IMR-90 (cell line): Measurements from ENCODE around the gene PLXNC1. TPM values are rescaled to one million over a fixed set of nuclear protein-coding genes. Genes with fewer than 3 reads are reported as not detected.

Experiments
- ATAC-seq: fragments of 200-7000 bp; cut with Tn5 transposase; 2 replicates; pipeline ENCODE4 v1.9.1; 2020; ENCODE audit warnings: low read depth, mild to moderate bottlenecking, moderate library complexity
- BruUV-seq: library from RNA; stranded (reverse); fragments of 400-500 nt; replicated peaks from 2 replicates; lab custom pipeline; 2021; lab: Mats Ljungman, UMichigan
- CTCF ChIA-PET: fragments of 300-600 bp; formaldehyde crosslinking; extraction: SDS; loops from one replicate; lab custom pipeline; 2021; ENCODE audit warnings: antibody characterized with exemption; lab: Yijun Ruan, JAX
- POLR2A ChIA-PET: fragments of 300-600 bp; sonication (Branson Sonifier 250); formaldehyde crosslinking; loops from one replicate; lab custom pipeline; 2022; ENCODE audit warnings: antibody characterized with exemption; ENCODE audit not compliant: unreplicated experiment; lab: Charles Lee
- DNase-seq: peaks from one replicate; pipeline ENCODE4 v3.0.0; 2013
- H2AFZ ChIP-seq: replicated peaks from 2 replicates; pipeline ENCODE3; 2013; ENCODE audit warnings: low read length, mild to moderate bottlenecking; ENCODE audit not compliant: poor library complexity
- H2AK5ac ChIP-seq: 2 replicates; pipeline ENCODE4 v1.6.1; 2013; ENCODE audit warnings: low read depth, low read length, inconsistent platforms
- H2AK9ac ChIP-seq: replicated peaks from 2 replicates; pipeline ENCODE3; 2013; ENCODE audit warnings: mild to moderate bottlenecking, low read depth, low read length, moderate library complexity; ENCODE audit not compliant: poor library complexity
- H2BK120ac ChIP-seq: 2 replicates; pipeline ENCODE4 v1.6.1; 2013; ENCODE audit warnings: low read depth, low read length, inconsistent platforms
- H2BK15ac ChIP-seq: 3 replicates; pipeline ENCODE4 v1.6.1; 2013; ENCODE audit warnings: low read depth, low read length, inconsistent platforms
- H2BK20ac ChIP-seq: 2 replicates; pipeline ENCODE4 v1.6.1; 2013; ENCODE audit warnings: low read depth, mild to moderate bottlenecking, inconsistent platforms, low read length, moderate library complexity
- H2BK5ac ChIP-seq: 2 replicates; pipeline ENCODE4 v1.6.1; 2013; ENCODE audit warnings: mild to moderate bottlenecking, low read depth, low read length, inconsistent platforms; ENCODE audit not compliant: poor library complexity, severe bottlenecking
- H3K14ac ChIP-seq: replicated peaks from 2 replicates; pipeline ENCODE4 v1.6.1; 2013; ENCODE audit warnings: low read depth, low read length, inconsistent platforms
- H3K18ac ChIP-seq: 2 replicates; pipeline ENCODE4 v1.6.1; 2013; ENCODE audit warnings: low read depth, low read length, control low read depth
- H3K23ac ChIP-seq: 2 replicates; pipeline ENCODE4 v1.6.1; 2013; ENCODE audit warnings: low read depth, low read length, inconsistent platforms
- H3K27ac ChIP-seq: 2 replicates; pipeline ENCODE4 v1.5.1; 2013; ENCODE audit warnings: mild to moderate bottlenecking, control low read depth, low read length; ENCODE audit not compliant: insufficient read depth
- H3K27me3 ChIP-seq: 2 replicates; pipeline ENCODE4 v1.6.1; 2013; ENCODE audit warnings: low read length; ENCODE audit not compliant: control insufficient read depth, insufficient read depth
- H3K36me3 ChIP-seq: 2 replicates; pipeline ENCODE4 v1.6.1; 2013; ENCODE audit warnings: low read length, mixed read lengths; ENCODE audit not compliant: control insufficient read depth, insufficient read depth
- H3K4ac ChIP-seq: 2 replicates; pipeline ENCODE4 v1.6.1; 2013; ENCODE audit warnings: low read depth, low read length, inconsistent platforms
- H3K4me1 ChIP-seq: 2 replicates; pipeline ENCODE4 v1.6.1; 2013; ENCODE audit warnings: low read length, mixed read lengths; ENCODE audit not compliant: control insufficient read depth, insufficient read depth
- H3K4me2 ChIP-seq: 2 replicates; pipeline ENCODE4 v1.6.1; 2013; ENCODE audit warnings: low read depth, mild to moderate bottlenecking, control low read depth, low read length, moderate library complexity
- H3K4me3 ChIP-seq: 2 replicates; pipeline ENCODE4 v1.5.1; 2013; ENCODE audit warnings: low read depth, mild to moderate bottlenecking, control low read depth, low read length, moderate library complexity; ENCODE audit not compliant: insufficient read depth
- H3K56ac ChIP-seq: 2 replicates; pipeline ENCODE4 v1.6.1; 2013; ENCODE audit warnings: low read length, inconsistent platforms; ENCODE audit not compliant: insufficient read depth; ENCODE audit errors: extremely low read depth
- H3K79me1 ChIP-seq, 2 experiments: 2 replicates each; pipeline ENCODE4 v1.6.1; 2013; ENCODE audit warnings: low read length in 2 of 2, inconsistent platforms in 1 of 2, low read depth in 1 of 2
- H3K9ac ChIP-seq: 2 replicates; pipeline ENCODE4 v1.6.1; 2013; ENCODE audit warnings: low read depth, low read length, control low read depth
- H3K9me1 ChIP-seq: 2 replicates; pipeline ENCODE4 v1.6.1; 2013; ENCODE audit warnings: low read length, inconsistent platforms; ENCODE audit not compliant: insufficient read depth
- H3K9me3 ChIP-seq: 2 replicates; pipeline ENCODE4 v1.6.1; 2013; ENCODE audit warnings: low read length; ENCODE audit not compliant: control insufficient read depth, insufficient read depth
- H4K20me1 ChIP-seq: 2 replicates; pipeline ENCODE4 v1.6.1; 2013; ENCODE audit warnings: low read length, inconsistent platforms; ENCODE audit not compliant: insufficient read depth
- H4K5ac ChIP-seq: 2 replicates; pipeline ENCODE4 v1.6.1; 2013; ENCODE audit warnings: mild to moderate bottlenecking, low read depth, low read length, control low read depth
- H4K8ac ChIP-seq, 2 experiments: 2 replicates each; pipeline ENCODE4 v1.6.1; 2013; ENCODE audit warnings: low read depth in 2 of 2, low read length in 2 of 2, control low read depth in 1 of 2, inconsistent platforms in 1 of 2
- H4K91ac ChIP-seq: 2 replicates; pipeline ENCODE4 v1.6.1; 2013; ENCODE audit warnings: low read depth, low read length, inconsistent platforms; ENCODE audit not compliant: insufficient read depth
- CTCF ChIP-seq: conservative IDR thresholded peaks from 2 replicates; pipeline ENCODE4 v1.5.1; 2012; ENCODE audit warnings: mild to moderate bottlenecking, low read depth, low read length, improper control_type of control experiment
- MAFK ChIP-seq: IDR thresholded peaks from 2 replicates; pipeline ENCODE4 v1.6.1; 2012; ENCODE audit warnings: low read depth, low read length, improper control_type of control experiment
- MAZ ChIP-seq: IDR thresholded peaks from 2 replicates; pipeline ENCODE4 v1.6.1; 2012; ENCODE audit warnings: low read depth, mild to moderate bottlenecking, low read length, improper control_type of control experiment, moderate library complexity, borderline replicate concordance
- NFE2L2 ChIP-seq: fragments of 150-350 bp; IDR thresholded peaks from 2 replicates; pipeline ENCODE4 v1.6.1; 2016; ENCODE audit warnings: low read depth, mild to moderate bottlenecking, low read length
- POLR2A ChIP-seq: IDR thresholded peaks from 2 replicates; pipeline ENCODE4 v1.6.1; 2012; ENCODE audit warnings: mild to moderate bottlenecking, low read depth, low read length
- RAD21 ChIP-seq: IDR thresholded peaks from 2 replicates; pipeline ENCODE4 v1.6.1; 2012; ENCODE audit warnings: low read length, improper control_type of control experiment
- SMC3 ChIP-seq: fragments of 150-350 bp; IDR thresholded peaks from 2 replicates; pipeline ENCODE4 v1.6.1; 2016; ENCODE audit warnings: low read depth, mild to moderate bottlenecking, antibody characterized with exemption, low read length, moderate library complexity
- USF2 ChIP-seq: fragments of 150-350 bp; IDR thresholded peaks from 2 replicates; pipeline ENCODE4 v1.6.1; 2017; ENCODE audit warnings: mild to moderate bottlenecking, antibody characterized with exemption, low read length, low read depth
- WGBS, 2 experiments: methylation state at CpG; one replicate each; pipeline versions ENCODE4 v1.1.5 to v1.1.7; 2013; ENCODE audit warnings: missing lambda C conversion rate in 2 of 2; ENCODE audit not compliant: insufficient read length in 1 of 2; ENCODE audit errors: extremely low coverage in 2 of 2; 5-methylcytosine and 5-hydroxymethylcytosine counted together
- dilution Hi-C: fragments of 300-500 bp; cut with HindIII; formaldehyde crosslinking; loops from one replicate; pipeline ENCODE4 v1.14.3; 2018; ENCODE audit warnings: low sequenced_read_pairs; ENCODE audit not compliant: unreplicated experiment
- in situ Hi-C: fragments of 300-500 bp; cut with MboI; formaldehyde crosslinking; loops from 3 replicates; pipeline ENCODE4 v1.14.3; 2019; ENCODE audit warnings: low sequenced_read_pairs, inconsistent platforms, mixed read lengths
- intact Hi-C: fragments of 100-400 bp; cut with micrococcal nuclease; formaldehyde crosslinking; loops from 2 replicates; pipeline ENCODE4 v1.10.0; 2022
- polyA plus RNA-seq, 3 experiments: library from polyadenylated mRNA; depleted of rRNA; stranded (reverse); fragments of >200 nt; gene quantifications; 2 replicates each; pipeline ENCODE4 v1.2.3, GENCODE V29; 2012; ENCODE audit warnings: low replicate concordance in 1 of 3
- total RNA-seq: library from RNA; depleted of rRNA; stranded (reverse); fragments of >200 nt; gene quantifications from 2 replicates; pipeline ENCODE4 v1.2.3, GENCODE V29; 2012

The PLXNC1 gene
- total and polyA plus RNA-seq, 2 of the 4 experiments (the other 2 are of a cell fraction), result 1.0 to 1.6 TPM

DNA sequence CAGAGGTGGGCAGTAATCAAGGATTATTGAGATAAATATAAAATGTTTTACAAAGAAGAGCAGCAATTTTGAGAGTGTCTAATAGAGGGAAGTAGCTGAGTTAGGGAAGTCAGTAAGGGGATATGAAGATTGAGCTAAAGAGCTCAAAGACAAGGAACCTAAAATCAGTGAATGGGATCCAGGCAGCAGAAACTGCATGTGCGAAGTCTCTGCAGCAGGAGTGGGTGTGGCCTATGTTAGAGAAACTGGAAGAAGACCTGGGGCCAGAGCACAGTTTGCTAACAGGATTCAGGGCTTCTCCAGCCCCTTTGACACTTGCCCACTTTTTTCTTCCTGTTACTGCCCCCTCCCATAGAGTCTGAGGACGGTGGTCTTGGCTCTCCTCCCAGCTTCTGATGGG is 36.3 kb upstream of the PLXNC1 start:
- no peak overlapping the region for H3K4ac ChIP-seq
- no peak overlapping the region for H2BK20ac ChIP-seq
- no peak overlapping the region for H2AK9ac ChIP-seq
- no peak overlapping the region for H2AFZ ChIP-seq
- no peak overlapping the region for H2BK120ac ChIP-seq
- TF ChIP-seq NFE2L2, result no peak
- TF ChIP-seq SMC3, result no peak
- TF ChIP-seq USF2, result no peak
- no peak for TF ChIP-seq MAFK
- no peak for TF ChIP-seq MAZ
- TF ChIP-seq CTCF, result no peak
- TF ChIP-seq RAD21, result no peak
- TF ChIP-seq POLR2A, result no peak
- H3K56ac ChIP-seq, result no peak overlapping the region
- no peaks in the 10 kb centered on the region for H4K20me1 ChIP-seq
- H3K4me1 ChIP-seq, result peaks cover 1% of the 10 kb centered on the region; the same call in 1 of the 2 replicates
- no peak for ATAC-seq
- H3K27ac ChIP-seq, result no peak overlapping the region
- dilution Hi-C loops, result no loop called here
- no TSS peak for BruUV-seq
- ChIA-PET CTCF (interaction anchor here (1.3 to 3.0 kb wide), 2 partner anchors 8 to 10 kb away, joined by 3 to 13 read pairs; no protein-coding TSS in a partner anchor), POLR2A (no interaction called here)
- DNase-seq, result no peak
- no peak overlapping the region for H4K5ac ChIP-seq
- H3K9ac ChIP-seq, result no peak overlapping the region
- H3K36me3 ChIP-seq, result no peaks in the 10 kb centered on the region
- no peak overlapping the region for H3K18ac ChIP-seq
- peaks cover 3% of the 10 kb centered on the region for H3K27me3 ChIP-seq
- no peak overlapping the region for H3K14ac ChIP-seq
- H3K9me1 ChIP-seq, result 0 out of 2 replicates have a peak, but pooled peaks cover 4% of the 10 kb centered on the region
- no peak overlapping the region for H2AK5ac ChIP-seq
- in situ Hi-C loops, result loop anchor here (25.0 kb wide), 1 partner anchor 1125 kb away; no protein-coding TSS in a partner anchor
- no peak overlapping the region for H3K23ac ChIP-seq
- no peaks in the 10 kb centered on the region for H3K79me1 ChIP-seq
- no CpG with 5 or more reads among the region's 2 CpGs for WGBS, 2 experiments
- intact Hi-C loops, result no loop called here
- no peak overlapping the region for H3K4me2 ChIP-seq
- no peak overlapping the region for H3K4me3 ChIP-seq
- H2BK5ac ChIP-seq, result no peak overlapping the region
- H4K8ac ChIP-seq, result no peak overlapping the region
- no peak overlapping the region for H4K91ac ChIP-seq
- H3K9me3 ChIP-seq, result no peaks in the 10 kb centered on the region
- no peak overlapping the region for H2BK15ac ChIP-seq
